T47D (cell line): ENCODE measurements around the gene HNRNPK.
A peak's percentile ranks its signal among the peaks of the same experiment; 100 is the strongest.

ENCODE experiments used
- DNase-seq, 2 experiments: peaks; one replicate each; pipeline versions ENCODE4 v3.0.0 to v3.0.0-alpha.2; 2011 to 2012; ENCODE audit warnings: low read depth in 1 of 2, low spot score in 1 of 2
- JUND ChIP-seq: IDR thresholded peaks from 2 replicates; pipeline ENCODE4 v1.6.1; 2012; ENCODE audit warnings: low read depth
- in situ Hi-C: cut with HindIII; loops from 2 replicates; pipeline ENCODE4 v1.10.0; 2016; ENCODE audit warnings: low sequenced_read_pairs, low pct_unique_long_range_greater_than_20kb

HNRNPK gene

DNA sequence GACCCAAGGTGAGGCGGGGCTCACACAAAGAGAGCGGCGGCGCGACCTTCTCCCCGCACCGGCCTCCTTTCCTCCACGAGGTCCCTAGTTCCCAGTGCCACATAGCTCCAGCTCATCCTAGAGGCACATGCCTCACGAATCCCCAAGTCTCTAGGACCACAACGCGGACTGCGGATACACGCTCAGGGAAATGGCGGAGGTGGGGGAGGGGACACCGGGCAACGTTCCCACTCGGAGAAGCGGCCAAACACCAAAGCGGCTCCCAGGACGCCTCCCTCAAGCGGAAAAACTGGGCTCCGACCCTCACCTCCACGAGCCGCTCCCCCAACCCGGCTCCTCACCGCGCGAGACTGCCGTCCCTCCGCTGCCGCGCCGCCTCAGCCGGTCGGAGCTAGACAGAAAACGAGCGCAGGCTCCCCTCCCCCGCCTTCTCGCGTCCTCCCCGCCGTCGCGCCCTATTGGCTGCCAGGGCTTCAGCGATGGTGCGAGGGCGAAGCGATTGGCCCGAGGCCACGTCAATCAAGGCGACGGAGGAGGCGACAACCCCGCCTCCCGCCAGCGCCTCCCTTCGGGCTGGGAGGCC, at the start of gene HNRNPK:
HNRNPK (minus strand) TSS at position 404 of the 583 bp plus-strand sequence. CDS start 1,963 bp downstream, outside the sequence.
- in situ Hi-C loops = no loop called here
- TF ChIP-seq JUND = no peak
- peak; percentile 93 to 97 for DNase-seq

- no peak for TF ChIP-seq JUND
- no peak for DNase-seq
- in situ Hi-C loops = no loop called here
Observed at GRCh38 chr9:84027201-84027600, 47.2 kb upstream of the HNRNPK start.

GRCh38 chr9:84024041-84024575, 44.1 kb upstream of the HNRNPK start:
- TF ChIP-seq JUND = no peak
- in situ Hi-C loops = no loop called here
- DNase-seq = no peak

DNA sequence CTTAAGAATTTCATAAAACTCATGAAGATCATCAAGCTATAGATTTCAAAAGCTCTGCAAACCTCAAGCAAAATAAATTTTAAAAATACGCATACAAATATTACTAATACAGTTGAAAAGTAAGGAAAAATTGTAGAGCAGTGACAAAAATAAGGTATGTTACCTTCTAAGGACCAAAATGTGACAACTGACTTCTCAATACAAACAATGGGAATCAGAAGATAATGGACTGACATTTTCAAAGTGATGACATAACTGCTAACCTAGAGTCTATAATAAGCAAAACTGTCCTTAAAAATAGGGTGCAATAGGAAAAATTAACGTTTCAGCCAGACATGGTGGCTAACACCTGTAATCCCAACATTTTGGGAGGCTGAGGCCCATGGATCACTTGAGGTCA, 27.6 kb upstream of the HNRNPK start:
- in situ Hi-C loops = no loop called here
- no peak for TF ChIP-seq JUND
- DNase-seq = no peak

DNA sequence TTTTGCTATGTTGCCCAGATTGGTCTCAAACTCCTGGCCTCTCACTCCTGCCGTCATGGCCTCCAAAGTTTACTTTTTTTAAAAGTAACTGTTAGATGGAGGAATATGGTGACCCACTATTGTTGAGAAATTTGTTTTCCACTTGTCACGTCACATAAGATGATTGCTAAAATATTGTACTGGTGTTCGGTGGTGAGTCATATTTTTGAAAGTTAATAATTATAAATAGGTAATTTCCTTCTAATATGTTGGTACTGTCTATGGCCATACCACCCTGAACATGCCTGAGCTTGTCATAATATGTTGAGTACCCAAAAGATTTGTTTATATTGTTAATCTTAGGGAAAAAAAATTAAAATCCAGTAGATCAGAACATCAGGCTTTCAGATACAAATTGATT, 23.2 kb upstream of the HNRNPK start:
- in situ Hi-C loops = no loop called here
- DNase-seq = no peak
- TF ChIP-seq JUND = no peak

- DNase-seq = no peak
- no peak for TF ChIP-seq JUND
- in situ Hi-C loops = no loop called here
Observed at GRCh38 chr9:84002344-84002743, 22.3 kb upstream of the HNRNPK start.

DNA sequence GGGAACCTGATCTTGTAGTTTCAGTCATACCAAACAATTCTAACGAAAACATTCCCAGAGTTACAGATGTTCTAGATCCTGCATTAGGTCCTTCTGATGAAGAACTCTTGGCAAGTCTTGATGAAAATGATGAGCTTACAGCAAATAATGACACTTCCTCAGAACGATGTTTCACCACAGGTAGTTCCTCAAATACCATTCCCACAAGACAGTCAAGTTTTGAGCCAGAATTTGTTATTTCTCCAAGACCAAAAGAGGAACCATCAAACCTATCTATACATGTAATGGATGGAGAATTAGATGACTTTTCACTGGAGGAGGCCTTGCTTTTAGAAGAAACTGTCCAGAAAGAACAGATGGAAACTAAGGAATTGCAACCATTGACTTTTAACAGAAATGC, 21.6 kb upstream of the HNRNPK start:
- TF ChIP-seq JUND = no peak
- DNase-seq = no peak
- in situ Hi-C loops = no loop called here

DNA sequence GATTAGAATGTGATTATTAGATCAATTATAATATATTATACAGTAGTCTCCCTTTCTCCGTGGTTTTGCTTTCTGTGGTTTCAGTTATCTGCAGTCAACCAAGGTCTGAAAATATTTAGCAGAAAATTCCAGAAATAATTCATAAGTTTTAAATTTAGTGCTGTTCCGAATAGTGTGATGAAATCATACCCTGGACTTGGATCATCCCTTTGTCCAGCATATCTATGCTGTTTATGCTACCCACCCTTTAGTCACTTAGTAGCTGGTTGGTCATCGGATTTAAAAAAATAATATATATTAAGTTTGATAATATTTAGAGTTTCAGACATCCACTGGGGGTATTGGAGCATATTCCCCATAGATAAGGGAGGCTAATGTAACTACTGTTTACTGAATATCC, 20.2 kb upstream of the HNRNPK start:
- no peak for TF ChIP-seq JUND
- no peak for DNase-seq
- in situ Hi-C loops = no loop called here

GRCh38 chr9:83999141-83999918, 19.3 kb upstream of the HNRNPK start:
- TF ChIP-seq JUND = no peak
- in situ Hi-C loops = no loop called here
- no peak for DNase-seq

- in situ Hi-C loops = no loop called here
- no peak for TF ChIP-seq JUND
Observed at GRCh38 chr9:83996126-83996525, 16.1 kb upstream of the HNRNPK start.

GRCh38 chr9:83992901-83993300, 12.9 kb upstream of the HNRNPK start:
- DNase-seq = no peak
- TF ChIP-seq JUND = no peak
- in situ Hi-C loops = no loop called here

More at GRCh38 chr9:83996126-83996525, 16.1 kb upstream of the HNRNPK start:
- no peak for DNase-seq

DNA sequence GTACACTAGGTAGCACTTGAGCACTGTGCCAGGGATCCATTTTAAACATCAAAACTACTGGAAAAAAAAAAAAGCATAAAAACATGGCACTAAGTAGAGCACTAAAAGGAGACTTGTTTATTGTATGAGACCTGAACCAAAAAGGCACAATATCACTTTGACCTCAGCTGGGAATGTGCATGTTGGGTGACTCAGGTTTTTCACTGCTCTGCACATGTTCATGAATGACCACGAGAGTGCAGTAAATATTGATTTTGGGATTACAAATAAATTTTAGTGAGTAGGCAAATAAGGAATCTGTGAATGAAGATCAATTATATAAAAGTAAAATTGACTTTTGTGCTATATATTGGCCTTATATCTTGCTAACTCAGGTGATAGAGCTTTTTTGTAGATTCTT, 12.4 kb upstream of the HNRNPK start:
- peak in 1 of 2 experiments; percentile 19 for DNase-seq
- no peak for TF ChIP-seq JUND
- in situ Hi-C loops = no loop called here

GRCh38 chr9:83991355-83991754, 11.3 kb upstream of the HNRNPK start:
- in situ Hi-C loops = no loop called here
- DNase-seq = no peak
- TF ChIP-seq JUND = no peak

GRCh38 chr9:83988411-83988810, 8.4 kb upstream of the HNRNPK start:
- no peak for DNase-seq
- in situ Hi-C loops = no loop called here
- no peak for TF ChIP-seq JUND
